ENCODE results near the gene SPPL2A. TPM values are rescaled to one million over a fixed set of nuclear protein-coding genes. Genes with fewer than 3 reads are reported as not detected.

Gene SPPL2A
- total RNA-seq, 1 experiment from 2014 or later: 61.0 TPM

DNA sequence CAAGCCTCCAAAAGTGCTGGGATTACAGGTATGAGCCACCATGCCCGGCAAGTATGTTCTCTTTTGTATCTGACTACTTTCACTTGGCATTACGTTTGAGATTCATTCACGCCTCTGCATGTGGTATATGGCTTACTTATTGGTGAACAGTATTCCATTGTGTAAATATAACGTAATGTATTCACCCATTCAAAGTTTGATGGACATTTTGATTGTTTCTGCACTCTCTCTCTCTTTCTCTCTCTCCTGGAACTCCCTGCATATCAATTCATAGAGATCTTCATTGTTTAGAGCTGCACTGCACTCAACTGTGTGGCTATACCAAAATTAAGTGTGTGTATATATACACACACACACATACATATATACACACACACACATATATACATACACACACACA is 30.4 kb downstream of the SPPL2A start:
- POLR2A ChIA-PET: no interaction called here
- Histone ChIP-seq H4K20me1 (ENCODE audit: insufficient read depth) (no peaks in the 10 kb centered on the region), H3K4me3 (replicated peaks in 1 of 2; ENCODE audit: low read depth in 1 of 2, low read length in 2 of 2) (no peak overlapping the region), H2AFZ (ENCODE audit: low read depth, low read length, poor library complexity, severe bottlenecking) (no peak overlapping the region), H3K27me3 (ENCODE audit: insufficient read depth, low read length) (no peaks in the 10 kb centered on the region), H3K79me2 (ENCODE audit: insufficient read depth, low read length) (no peaks in the 10 kb centered on the region), H3K9ac (ENCODE audit: low read length) (no peak overlapping the region), H3K9me3 (ENCODE audit: control insufficient read depth in 1 of 2, insufficient read depth in 1 of 2, low read depth in 1 of 2, low read length in 2 of 2) (no peaks in the 10 kb centered on the region), H3K36me3 (ENCODE audit: control insufficient read depth in 1 of 2, insufficient read depth in 2 of 2, low read length in 2 of 2) (peaks cover 0 to 12% of the 10 kb centered on the region in 2 experiments; a peak in 2 of 4 replicates), H3K4me2 (ENCODE audit: low read length) (no peak overlapping the region), H3K4me1 (ENCODE audit: control insufficient read depth in 1 of 2, insufficient read depth in 2 of 2, low read length in 2 of 2) (no peaks in the 10 kb centered on the region), H3K9me2 (ENCODE audit: insufficient read depth) (no peaks in the 10 kb centered on the region), H3K27ac (ENCODE audit: low read depth, low read length) (no peak overlapping the region)
- no peak for TF ChIP-seq YY1 (IDR thresholded peaks at IDR 0.05; ENCODE audit: extremely low read depth, insufficient replicate concordance, low read depth, low read length)
- TF ChIP-seq CEBPB (IDR thresholded peaks at IDR 0.05; ENCODE audit: low read depth): no peak
- TF ChIP-seq RAD21 (IDR thresholded peaks at IDR 0.05; ENCODE audit: low read depth): no peak
- TF ChIP-seq POLR2A (IDR thresholded peaks at IDR 0.05; ENCODE audit: borderline replicate concordance, extremely low read depth, insufficient read depth, insufficient read length): no peak
- TF ChIP-seq TCF7L2 (IDR thresholded peaks at IDR 0.05; ENCODE audit: borderline replicate concordance, extremely low read depth, insufficient read depth, insufficient read length): no peak
- TF ChIP-seq, protein P1, sequence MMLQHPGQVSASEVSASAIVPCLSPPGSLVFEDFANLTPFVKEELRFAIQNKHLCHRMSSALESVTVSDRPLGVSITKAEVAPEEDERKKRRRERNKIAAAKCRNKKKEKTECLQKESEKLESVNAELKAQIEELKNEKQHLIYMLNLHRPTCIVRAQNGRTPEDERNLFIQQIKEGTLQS (IDR thresholded peaks at IDR 0.05): no peak
- no peak for TF ChIP-seq REST (IDR thresholded peaks at IDR 0.05; ENCODE audit: low read depth)
- TF ChIP-seq SRF (IDR thresholded peaks at IDR 0.05; ENCODE audit: low read depth): no peak
- TF ChIP-seq, protein P2, sequence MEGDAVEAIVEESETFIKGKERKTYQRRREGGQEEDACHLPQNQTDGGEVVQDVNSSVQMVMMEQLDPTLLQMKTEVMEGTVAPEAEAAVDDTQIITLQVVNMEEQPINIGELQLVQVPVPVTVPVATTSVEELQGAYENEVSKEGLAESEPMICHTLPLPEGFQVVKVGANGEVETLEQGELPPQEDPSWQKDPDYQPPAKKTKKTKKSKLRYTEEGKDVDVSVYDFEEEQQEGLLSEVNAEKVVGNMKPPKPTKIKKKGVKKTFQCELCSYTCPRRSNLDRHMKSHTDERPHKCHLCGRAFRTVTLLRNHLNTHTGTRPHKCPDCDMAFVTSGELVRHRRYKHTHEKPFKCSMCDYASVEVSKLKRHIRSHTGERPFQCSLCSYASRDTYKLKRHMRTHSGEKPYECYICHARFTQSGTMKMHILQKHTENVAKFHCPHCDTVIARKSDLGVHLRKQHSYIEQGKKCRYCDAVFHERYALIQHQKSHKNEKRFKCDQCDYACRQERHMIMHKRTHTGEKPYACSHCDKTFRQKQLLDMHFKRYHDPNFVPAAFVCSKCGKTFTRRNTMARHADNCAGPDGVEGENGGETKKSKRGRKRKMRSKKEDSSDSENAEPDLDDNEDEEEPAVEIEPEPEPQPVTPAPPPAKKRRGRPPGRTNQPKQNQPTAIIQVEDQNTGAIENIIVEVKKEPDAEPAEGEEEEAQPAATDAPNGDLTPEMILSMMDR (IDR thresholded peaks at IDR 0.05 in 2 of 3, conservative IDR thresholded peaks at IDR 0.05 in 1 of 3; ENCODE audit: borderline replicate concordance in 1 of 3, insufficient read depth in 1 of 3, low read depth in 2 of 3, low read length in 2 of 3): no peak
- TF ChIP-seq EGR1 (IDR thresholded peaks at IDR 0.05; ENCODE audit: low read depth): no peak
- TF ChIP-seq EZH2 (IDR thresholded peaks at IDR 0.05): no peak
- no peak for TF ChIP-seq MAX (IDR thresholded peaks at IDR 0.05)
- no peak for TF ChIP-seq ZFX (IDR thresholded peaks at IDR 0.05)
- no peak for TF ChIP-seq POLR2AphosphoS5 (IDR thresholded peaks at IDR 0.05; ENCODE audit: low read depth, low read length)
- no peak for TF ChIP-seq ELF1 (IDR thresholded peaks at IDR 0.05; ENCODE audit: borderline replicate concordance, low read depth)
- TF ChIP-seq JUND (IDR thresholded peaks at IDR 0.05): no peak
- ATAC-seq (no peak), DNase-seq (ENCODE audit: low read depth, low spot score) (no peak)
- RAD21 ChIA-PET (ENCODE audit: low non-redundant PET in 1 of 2, low total read pairs in 2 of 2, uncharacterized antibody in 2 of 2, unreplicated experiment in 2 of 2): no interaction called here
- CTCF ChIA-PET: no interaction called here
- intact Hi-C loops (cut with micrococcal nuclease): no loop called here
- BruUV-seq (replicated peaks): no TSS peak

Measured in HCT116 (cell line).